GM21825 (cell line): ENCODE data around the gene EDAR.

Experiments used
- ATAC-seq: cut with Tn5 transposase; IDR thresholded peaks from one replicate; pipeline ENCODE4 v1.9.1; 2021; ENCODE audit warnings: mild to moderate bottlenecking, moderate library complexity; ENCODE audit not compliant: unreplicated experiment

EDAR gene

GRCh38 chr2:109005686-109006204 is 16.7 kb upstream of the EDAR start:
- ATAC-seq: no peak

- no peak for ATAC-seq
These were observed 12.2 kb upstream of the EDAR start for GRCh38 chr2:109001201-109001600.

GRCh38 chr2:109000738-109001137 is 11.7 kb upstream of the EDAR start:
- ATAC-seq: no peak

- no peak for ATAC-seq
These were observed 9.9 kb upstream of the EDAR start for GRCh38 chr2:108998911-108999310.

GRCh38 chr2:108994178-108994577 is 5.2 kb upstream of the EDAR start:
- no peak for ATAC-seq

GRCh38 chr2:108993095-108993937 is 4.3 kb upstream of the EDAR start:
- ATAC-seq: no peak

GRCh38 chr2:108988076-108988795 is 784 bp downstream of the EDAR start:
- no peak for ATAC-seq

GRCh38 chr2:108986916-108987510 is 2.0 kb downstream of the EDAR start:
- ATAC-seq: no peak

- ATAC-seq: no peak
These were observed 5.4 kb downstream of the EDAR start for GRCh38 chr2:108983610-108984009.

- ATAC-seq: no peak
These were observed 6.0 kb downstream of the EDAR start for GRCh38 chr2:108983061-108983460.

- no peak for ATAC-seq
These were observed 6.8 kb downstream of the EDAR start for GRCh38 chr2:108982259-108982679.

GRCh38 chr2:108981846-108982245 is 7.2 kb downstream of the EDAR start:
- ATAC-seq: no peak

- ATAC-seq: no peak
These were observed 8.9 kb downstream of the EDAR start for GRCh38 chr2:108980076-108980475.

GRCh38 chr2:108979461-108979860 is 9.6 kb downstream of the EDAR start:
- ATAC-seq: no peak

GRCh38 chr2:108978709-108979111 is 10.3 kb downstream of the EDAR start:
- no peak for ATAC-seq

GRCh38 chr2:108975613-108976435 is 13.2 kb downstream of the EDAR start:
- no peak for ATAC-seq

GRCh38 chr2:108974674-108975073 is 14.3 kb downstream of the EDAR start:
- no peak for ATAC-seq

GRCh38 chr2:108972663-108973062 is 16.4 kb downstream of the EDAR start:
- no peak for ATAC-seq

- ATAC-seq: no peak
These were observed 17.1 kb downstream of the EDAR start for GRCh38 chr2:108971661-108972566.

GRCh38 chr2:108970369-108970768 is 18.7 kb downstream of the EDAR start:
- ATAC-seq: no peak
